HepG2 (cell line): ENCODE results near the gene SAMD14. TPM values are rescaled to one million over a fixed set of nuclear protein-coding genes. Genes with fewer than 3 reads are reported as not detected.

Experiments used
- DBP ChIP-seq: sonication (generic); formaldehyde crosslinking; IDR thresholded peaks from 2 replicates; pipeline ENCODE4 v1.4.0; 2020; ENCODE audit warnings: missing genetic modification reagents; ENCODE audit errors: not compliant biosample characterization
- DNMT1 ChIP-seq: sonication (generic); formaldehyde crosslinking; IDR thresholded peaks from 2 replicates; pipeline ENCODE4 v1.5.1; 2020; ENCODE audit warnings: mild to moderate bottlenecking, missing genetic modification reagents
- GABPB1 ChIP-seq: IDR thresholded peaks from 2 replicates; pipeline ENCODE4 v1.6.1; 2016; ENCODE audit warnings: mild to moderate bottlenecking, missing genetic modification reagents, moderate library complexity, missing compliant biosample characterization
- NCOA1 ChIP-seq: sonication (generic); formaldehyde crosslinking; IDR thresholded peaks from 2 replicates; pipeline ENCODE4 v1.9.0; 2021; ENCODE audit warnings: missing genetic modification reagents
- SUZ12 ChIP-seq: fragments of 150-350 bp; IDR thresholded peaks from 2 replicates; pipeline ENCODE4 v1.6.1; 2014; ENCODE audit warnings: low read depth, low read length
- TAF1 ChIP-seq: sonication (generic); formaldehyde crosslinking; IDR thresholded peaks from 2 replicates; pipeline ENCODE4 v1.4.0; 2020; ENCODE audit warnings: missing genetic modification reagents
- THAP11 ChIP-seq: IDR thresholded peaks from 2 replicates; pipeline ENCODE4 v1.6.1; 2016; ENCODE audit warnings: missing biosample characterization, missing genetic modification reagents
- ZFP62 ChIP-seq: sonication (generic); formaldehyde crosslinking; IDR thresholded peaks from 2 replicates; pipeline ENCODE4 v1.4.0; 2020; ENCODE audit warnings: missing genetic modification reagents
- ZNF230 ChIP-seq: sonication (generic); formaldehyde crosslinking; IDR thresholded peaks from 2 replicates; pipeline ENCODE4 v1.4.0; 2020; ENCODE audit warnings: mild to moderate bottlenecking, missing genetic modification reagents
- ZNF446 ChIP-seq: sonication (generic); formaldehyde crosslinking; IDR thresholded peaks from 2 replicates; pipeline ENCODE4 v1.5.0; 2020; ENCODE audit warnings: mild to moderate bottlenecking, missing genetic modification reagents
- ZNF547 ChIP-seq: sonication (generic); formaldehyde crosslinking; IDR thresholded peaks from 2 replicates; pipeline ENCODE4 v1.5.1; 2020; ENCODE audit warnings: mild to moderate bottlenecking, missing genetic modification reagents
- ZNF672 ChIP-seq: sonication (generic); formaldehyde crosslinking; IDR thresholded peaks from 2 replicates; pipeline ENCODE4 v1.8.1; 2022; ENCODE audit warnings: missing genetic modification reagents
- polyA plus RNA-seq, 8 experiments: library from polyadenylated mRNA; depleted of rRNA in 3 of 8; stranded (reverse) in 7 of 8; unstranded in 1 of 8; fragments of >200 nt; fragmentation: Illumina TruSeq in 4 of 8; extraction: Trizol in 4 of 8; gene quantifications; 2 replicates each; pipeline versions ENCODE4 v1.2.1 to v1.2.3, GENCODE V29; 2011 to 2016; ENCODE audit warnings: low read depth in 4 of 8, missing spikeins in 1 of 8, mixed read lengths in 1 of 8; ENCODE audit not compliant: insufficient read depth in 1 of 8
- total RNA-seq, 5 experiments: library from RNA; depleted of rRNA; stranded (reverse); fragments of >200 nt; fragmentation: Illumina TruSeq; extraction: Trizol; gene quantifications; 2 replicates each; pipeline ENCODE4 v1.2.3, GENCODE V29; 2016; ENCODE audit warnings: low read depth in 1 of 5
- TF ChIP-seq, protein P1 (sequence below): sonication (generic); formaldehyde crosslinking; IDR thresholded peaks from 2 replicates; pipeline ENCODE4 v1.5.1; 2020; ENCODE audit warnings: mild to moderate bottlenecking, missing genetic modification reagents, borderline replicate concordance
- TF ChIP-seq, protein P2 (sequence below): sonication (generic); formaldehyde crosslinking; IDR thresholded peaks from 2 replicates; pipeline ENCODE4 v1.9.0; 2022; ENCODE audit warnings: low read depth, missing genetic modification reagents
- TF ChIP-seq, protein P3 (sequence below): sonication (generic); formaldehyde crosslinking; IDR thresholded peaks from 2 replicates; pipeline ENCODE4 v1.5.0; 2020; ENCODE audit warnings: missing genetic modification reagents
- TF ChIP-seq, protein P4 (sequence below): sonication (generic); formaldehyde crosslinking; IDR thresholded peaks from 2 replicates; pipeline ENCODE4 v1.5.1; 2020; ENCODE audit warnings: missing genetic modification reagents, mild to moderate bottlenecking, borderline replicate concordance

Gene SAMD14
- total and polyA plus RNA-seq, 2 of the 13 experiments (the other 11 are each of a cell fraction or from before 2014, with no cell fraction given) = 0.07 to 0.22 TPM

DNA sequence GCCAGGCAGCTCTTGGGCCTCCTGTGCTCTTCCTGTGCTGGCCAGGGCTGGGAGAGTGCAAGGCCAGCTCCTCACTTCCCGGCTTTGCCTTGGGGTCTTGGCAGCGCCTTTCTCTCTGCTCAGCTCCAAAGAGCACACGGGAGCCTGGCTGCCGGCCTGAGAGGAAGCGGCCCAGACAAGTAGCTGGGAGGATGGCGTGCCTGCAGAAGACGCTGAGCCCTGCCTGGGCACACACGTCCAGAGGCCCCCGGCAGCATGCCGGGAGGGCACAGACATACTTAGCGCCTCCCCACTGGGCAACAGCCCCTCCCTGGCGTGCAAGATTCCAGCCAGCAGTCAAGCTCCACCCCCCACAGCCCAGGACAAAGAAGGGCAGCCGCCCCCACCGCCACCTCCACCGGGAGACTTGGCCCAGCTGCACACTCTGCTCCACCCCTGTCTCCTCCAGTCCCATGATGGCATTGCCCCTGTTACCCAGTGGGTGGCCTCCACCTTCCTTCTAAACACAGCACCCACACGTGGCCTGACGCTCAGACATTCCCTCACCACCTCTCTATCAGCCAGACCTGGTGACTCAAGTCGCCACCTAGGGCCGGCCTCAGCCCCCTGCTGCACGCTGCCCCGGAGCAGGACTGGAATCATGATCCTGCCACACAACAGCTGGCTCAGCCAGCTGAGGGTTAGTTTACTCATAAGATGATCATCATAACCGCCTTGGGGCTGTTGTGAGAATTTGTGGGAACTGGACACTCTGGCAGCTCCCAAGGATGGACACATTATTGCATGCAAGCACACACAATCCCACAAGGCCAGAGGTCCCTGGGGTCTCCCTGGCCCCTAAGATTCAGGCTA lies 48.2 kb upstream of the SAMD14 start (continued):
- TF ChIP-seq, protein P1, sequence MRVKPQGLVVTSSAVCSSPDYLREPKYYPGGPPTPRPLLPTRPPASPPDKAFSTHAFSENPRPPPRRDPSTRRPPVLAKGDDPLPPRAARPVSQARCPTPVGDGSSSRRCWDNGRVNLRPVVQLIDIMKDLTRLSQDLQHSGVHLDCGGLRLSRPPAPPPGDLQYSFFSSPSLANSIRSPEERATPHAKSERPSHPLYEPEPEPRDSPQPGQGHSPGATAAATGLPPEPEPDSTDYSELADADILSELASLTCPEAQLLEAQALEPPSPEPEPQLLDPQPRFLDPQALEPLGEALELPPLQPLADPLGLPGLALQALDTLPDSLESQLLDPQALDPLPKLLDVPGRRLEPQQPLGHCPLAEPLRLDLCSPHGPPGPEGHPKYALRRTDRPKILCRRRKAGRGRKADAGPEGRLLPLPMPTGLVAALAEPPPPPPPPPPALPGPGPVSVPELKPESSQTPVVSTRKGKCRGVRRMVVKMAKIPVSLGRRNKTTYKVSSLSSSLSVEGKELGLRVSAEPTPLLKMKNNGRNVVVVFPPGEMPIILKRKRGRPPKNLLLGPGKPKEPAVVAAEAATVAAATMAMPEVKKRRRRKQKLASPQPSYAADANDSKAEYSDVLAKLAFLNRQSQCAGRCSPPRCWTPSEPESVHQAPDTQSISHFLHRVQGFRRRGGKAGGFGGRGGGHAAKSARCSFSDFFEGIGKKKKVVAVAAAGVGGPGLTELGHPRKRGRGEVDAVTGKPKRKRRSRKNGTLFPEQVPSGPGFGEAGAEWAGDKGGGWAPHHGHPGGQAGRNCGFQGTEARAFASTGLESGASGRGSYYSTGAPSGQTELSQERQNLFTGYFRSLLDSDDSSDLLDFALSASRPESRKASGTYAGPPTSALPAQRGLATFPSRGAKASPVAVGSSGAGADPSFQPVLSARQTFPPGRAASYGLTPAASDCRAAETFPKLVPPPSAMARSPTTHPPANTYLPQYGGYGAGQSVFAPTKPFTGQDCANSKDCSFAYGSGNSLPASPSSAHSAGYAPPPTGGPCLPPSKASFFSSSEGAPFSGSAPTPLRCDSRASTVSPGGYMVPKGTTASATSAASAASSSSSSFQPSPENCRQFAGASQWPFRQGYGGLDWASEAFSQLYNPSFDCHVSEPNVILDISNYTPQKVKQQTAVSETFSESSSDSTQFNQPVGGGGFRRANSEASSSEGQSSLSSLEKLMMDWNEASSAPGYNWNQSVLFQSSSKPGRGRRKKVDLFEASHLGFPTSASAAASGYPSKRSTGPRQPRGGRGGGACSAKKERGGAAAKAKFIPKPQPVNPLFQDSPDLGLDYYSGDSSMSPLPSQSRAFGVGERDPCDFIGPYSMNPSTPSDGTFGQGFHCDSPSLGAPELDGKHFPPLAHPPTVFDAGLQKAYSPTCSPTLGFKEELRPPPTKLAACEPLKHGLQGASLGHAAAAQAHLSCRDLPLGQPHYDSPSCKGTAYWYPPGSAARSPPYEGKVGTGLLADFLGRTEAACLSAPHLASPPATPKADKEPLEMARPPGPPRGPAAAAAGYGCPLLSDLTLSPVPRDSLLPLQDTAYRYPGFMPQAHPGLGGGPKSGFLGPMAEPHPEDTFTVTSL (CRISPR knock-in tag) = no peak
- no peak for TF ChIP-seq ZNF446 (CRISPR knock-in tag)
- TF ChIP-seq, protein P2, sequence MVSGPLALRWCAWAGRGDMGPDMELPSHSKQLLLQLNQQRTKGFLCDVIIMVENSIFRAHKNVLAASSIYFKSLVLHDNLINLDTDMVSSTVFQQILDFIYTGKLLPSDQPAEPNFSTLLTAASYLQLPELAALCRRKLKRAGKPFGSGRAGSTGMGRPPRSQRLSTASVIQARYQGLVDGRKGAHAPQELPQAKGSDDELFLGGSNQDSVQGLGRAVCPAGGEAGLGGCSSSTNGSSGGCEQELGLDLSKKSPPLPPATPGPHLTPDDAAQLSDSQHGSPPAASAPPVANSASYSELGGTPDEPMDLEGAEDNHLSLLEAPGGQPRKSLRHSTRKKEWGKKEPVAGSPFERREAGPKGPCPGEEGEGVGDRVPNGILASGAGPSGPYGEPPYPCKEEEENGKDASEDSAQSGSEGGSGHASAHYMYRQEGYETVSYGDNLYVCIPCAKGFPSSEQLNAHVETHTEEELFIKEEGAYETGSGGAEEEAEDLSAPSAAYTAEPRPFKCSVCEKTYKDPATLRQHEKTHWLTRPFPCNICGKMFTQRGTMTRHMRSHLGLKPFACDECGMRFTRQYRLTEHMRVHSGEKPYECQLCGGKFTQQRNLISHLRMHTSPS (CRISPR knock-in tag) = peak; percentile 82
- no peak for TF ChIP-seq ZNF230
- TF ChIP-seq ZNF672 = no peak
- peak; percentile 42; the same call in 1 of the 2 replicates for TF ChIP-seq TAF1 (CRISPR knock-in tag)
- TF ChIP-seq ZNF547 = peak; percentile 89; the same call in 1 of the 2 replicates
- TF ChIP-seq, protein P3, sequence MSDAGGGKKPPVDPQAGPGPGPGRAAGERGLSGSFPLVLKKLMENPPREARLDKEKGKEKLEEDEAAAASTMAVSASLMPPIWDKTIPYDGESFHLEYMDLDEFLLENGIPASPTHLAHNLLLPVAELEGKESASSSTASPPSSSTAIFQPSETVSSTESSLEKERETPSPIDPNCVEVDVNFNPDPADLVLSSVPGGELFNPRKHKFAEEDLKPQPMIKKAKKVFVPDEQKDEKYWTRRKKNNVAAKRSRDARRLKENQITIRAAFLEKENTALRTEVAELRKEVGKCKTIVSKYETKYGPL (CRISPR knock-in tag) = no peak
- peak; percentile 59 for TF ChIP-seq THAP11 (CRISPR knock-in tag)
- TF ChIP-seq, protein P4, sequence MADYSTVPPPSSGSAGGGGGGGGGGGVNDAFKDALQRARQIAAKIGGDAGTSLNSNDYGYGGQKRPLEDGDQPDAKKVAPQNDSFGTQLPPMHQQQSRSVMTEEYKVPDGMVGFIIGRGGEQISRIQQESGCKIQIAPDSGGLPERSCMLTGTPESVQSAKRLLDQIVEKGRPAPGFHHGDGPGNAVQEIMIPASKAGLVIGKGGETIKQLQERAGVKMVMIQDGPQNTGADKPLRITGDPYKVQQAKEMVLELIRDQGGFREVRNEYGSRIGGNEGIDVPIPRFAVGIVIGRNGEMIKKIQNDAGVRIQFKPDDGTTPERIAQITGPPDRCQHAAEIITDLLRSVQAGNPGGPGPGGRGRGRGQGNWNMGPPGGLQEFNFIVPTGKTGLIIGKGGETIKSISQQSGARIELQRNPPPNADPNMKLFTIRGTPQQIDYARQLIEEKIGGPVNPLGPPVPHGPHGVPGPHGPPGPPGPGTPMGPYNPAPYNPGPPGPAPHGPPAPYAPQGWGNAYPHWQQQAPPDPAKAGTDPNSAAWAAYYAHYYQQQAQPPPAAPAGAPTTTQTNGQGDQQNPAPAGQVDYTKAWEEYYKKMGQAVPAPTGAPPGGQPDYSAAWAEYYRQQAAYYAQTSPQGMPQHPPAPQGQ = 0 out of 2 replicates have a peak, but pooled peaks have one; percentile 54
- no peak for TF ChIP-seq ZFP62
- TF ChIP-seq GABPB1 (CRISPR knock-in tag) = peak; percentile 48
- no peak for TF ChIP-seq DBP
- no peak for TF ChIP-seq DNMT1
- TF ChIP-seq SUZ12 = 0 out of 2 replicates have a peak, but pooled peaks have one; percentile 15
- TF ChIP-seq NCOA1 (CRISPR knock-in tag) = peak; percentile 2; the same call in 1 of the 2 replicates
